PFSK-1 (cell line): Measurements from ENCODE around the gene UBE2H.

Experiments
- FOXP2 ChIP-seq: optimal IDR thresholded peaks from 2 replicates; pipeline ENCODE3; 2011; ENCODE audit warnings: borderline replicate concordance, control low read depth, inconsistent platforms; ENCODE audit not compliant: insufficient read depth; ENCODE audit errors: extremely low read length, extremely low read depth
- POLR2AphosphoS5 ChIP-seq: IDR thresholded peaks from 2 replicates; pipeline ENCODE4 v1.6.1; 2012; ENCODE audit warnings: low read depth, mild to moderate bottlenecking, control low read depth, low read length, moderate library complexity
- REST ChIP-seq, 2 experiments: IDR thresholded peaks; 2 replicates each; pipeline versions ENCODE4 v1.6.1 to v1.8.0; 2011 to 2012; ENCODE audit warnings: low read depth in 2 of 2, low read length in 2 of 2, control low read depth in 1 of 2, inconsistent platforms in 1 of 2, mild to moderate bottlenecking in 1 of 2, moderate library complexity in 1 of 2; ENCODE audit not compliant: insufficient read depth in 1 of 2
- SIN3A ChIP-seq: IDR thresholded peaks from 2 replicates; pipeline ENCODE4 v1.6.1; 2012; ENCODE audit warnings: mild to moderate bottlenecking, low read length, moderate library complexity, borderline replicate concordance; ENCODE audit not compliant: insufficient read depth
- TAF1 ChIP-seq: IDR thresholded peaks from 2 replicates; pipeline ENCODE4 v1.6.1; 2012; ENCODE audit warnings: low read length, control low read depth, borderline replicate concordance; ENCODE audit not compliant: insufficient read depth

- TF ChIP-seq TAF1 (no peak), REST (IDR thresholded peaks at IDR 0.05; ENCODE audit: insufficient read depth in 1 of 2, low read depth in 2 of 2, low read length in 2 of 2) (no peak), POLR2AphosphoS5 (no peak), SIN3A (no peak), FOXP2 (no peak)
These were observed 150.9 kb downstream of the UBE2H start for GRCh38 chr7:129801882-129802281.
